GM18526 (cell line): Measurements from ENCODE around the gene C19orf53.

Experiments used
- POLR2A ChIP-seq: IDR thresholded peaks from 3 replicates; pipeline ENCODE4 v1.6.1; 2011; ENCODE audit not compliant: insufficient read length; ENCODE audit errors: extremely low read depth

C19orf53 gene

DNA sequence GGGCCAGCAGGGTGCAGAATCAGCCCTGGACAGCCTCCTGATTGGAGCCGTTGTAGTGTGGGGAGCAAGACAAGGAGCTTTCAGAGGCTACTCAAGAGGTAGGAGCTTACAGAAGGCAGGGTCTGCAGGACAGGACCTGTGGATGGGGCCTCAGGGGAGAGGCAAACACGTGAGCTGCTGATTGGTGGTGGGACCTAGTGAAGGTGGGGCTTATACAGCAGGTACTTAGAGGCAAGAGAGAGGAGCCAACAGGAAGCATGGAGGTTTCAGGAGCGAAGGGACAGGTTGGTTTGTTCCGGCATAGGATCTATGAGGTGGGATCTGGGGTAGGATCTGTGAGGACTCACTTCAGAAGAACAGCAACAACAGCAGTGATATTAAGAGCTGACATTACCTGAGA, 53.4 kb downstream of the C19orf53 start:
- TF ChIP-seq POLR2A = no peak
